Activated CD8-positive, alpha-beta memory T cell treated with anti-CD3 and anti-CD28 coated beads for 36 hours (primary cell): ENCODE measurements around the gene KCNJ6. TPM values are rescaled to one million over a fixed set of nuclear protein-coding genes. Genes with fewer than 3 reads are reported as not detected.
"Not testable (repeated sequence)": the region's sequence is repeated elsewhere in the genome, so short reads cannot be mapped to it uniquely, and the experiment has no call there.

Source experiments
- CTCF ChIA-PET: fragments of 350-600 bp; sonication (Branson Sonifier 250); formaldehyde crosslinking; loops from one replicate; lab custom pipeline; 2021; ENCODE audit warnings: antibody characterized with exemption; lab: Charles Lee
- POLR2A ChIA-PET: fragments of 350-600 bp; sonication (Branson Sonifier 250); formaldehyde crosslinking; loops from one replicate; lab custom pipeline; 2021; ENCODE audit warnings: antibody characterized with exemption; lab: Charles Lee
- total RNA-seq, 2 experiments: library from RNA; stranded (reverse); gene quantifications; one replicate each; pipeline ENCODE4 v1.2.3, GENCODE V29; 2021

KCNJ6 gene
- total RNA-seq, 2 experiments from 2014 or later, result not detected

DNA sequence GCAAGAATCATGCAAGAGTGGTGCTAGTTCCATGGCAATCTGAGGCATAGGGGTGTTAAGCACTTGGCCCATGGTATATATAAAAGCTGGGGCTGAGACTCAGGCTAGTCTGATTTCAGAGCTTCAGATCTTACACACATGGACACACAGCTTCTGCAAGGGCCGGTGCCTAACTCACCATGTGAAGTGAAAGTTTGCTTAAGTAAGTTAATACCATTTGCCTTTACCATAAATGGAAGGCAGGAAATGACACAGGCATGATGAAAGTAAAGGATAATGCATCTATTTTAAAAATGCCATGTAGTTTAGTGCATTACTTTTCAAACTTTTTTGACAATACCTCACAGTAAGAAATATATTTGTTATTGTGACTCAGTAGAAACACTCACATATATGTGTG lies 122.6 kb downstream of the KCNJ6 start:
- POLR2A ChIA-PET, result no interaction called here
- CTCF ChIA-PET, result no interaction called here

DNA sequence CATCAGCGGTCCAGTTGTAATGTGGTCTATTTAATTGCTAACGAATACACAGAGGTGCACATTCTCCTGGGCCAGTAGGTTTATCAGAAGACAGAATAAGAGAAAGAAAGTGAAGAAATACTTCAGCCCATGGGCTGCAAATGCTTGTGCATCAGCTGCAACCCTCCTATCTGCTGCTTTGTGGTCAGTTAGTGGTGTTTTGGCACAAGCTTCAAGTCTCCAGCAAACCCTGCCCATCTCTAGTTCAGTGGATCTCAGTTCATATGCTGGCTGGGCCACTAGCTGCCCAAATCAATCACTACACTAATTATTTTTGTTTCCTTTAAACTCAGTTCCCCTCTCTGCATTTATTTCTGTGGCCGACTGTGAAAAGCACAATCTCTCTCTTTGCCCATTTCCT lies 124.2 kb downstream of the KCNJ6 start:
- ChIA-PET CTCF (no interaction called here), POLR2A (no interaction called here)

DNA sequence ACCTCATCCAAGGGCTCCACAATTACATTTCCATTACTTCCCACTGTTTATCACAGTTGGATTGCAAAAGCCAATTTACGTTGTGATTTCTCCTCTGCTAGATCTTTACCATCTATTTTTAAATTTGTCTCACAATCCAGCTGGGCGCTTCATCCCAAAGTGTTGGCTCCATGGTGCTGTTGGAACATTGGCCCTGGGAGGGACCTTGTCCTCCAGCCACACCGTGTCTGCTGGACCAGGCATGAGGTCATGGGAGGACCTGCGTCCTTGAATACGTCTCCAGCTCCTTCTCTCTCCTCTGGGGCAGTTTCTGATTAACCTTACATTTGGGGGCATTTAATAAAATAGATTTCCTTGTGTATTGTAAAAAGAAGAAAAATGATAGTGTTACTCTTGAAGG lies 125.4 kb downstream of the KCNJ6 start:
- POLR2A ChIA-PET, result no interaction called here
- CTCF ChIA-PET, result no interaction called here

DNA sequence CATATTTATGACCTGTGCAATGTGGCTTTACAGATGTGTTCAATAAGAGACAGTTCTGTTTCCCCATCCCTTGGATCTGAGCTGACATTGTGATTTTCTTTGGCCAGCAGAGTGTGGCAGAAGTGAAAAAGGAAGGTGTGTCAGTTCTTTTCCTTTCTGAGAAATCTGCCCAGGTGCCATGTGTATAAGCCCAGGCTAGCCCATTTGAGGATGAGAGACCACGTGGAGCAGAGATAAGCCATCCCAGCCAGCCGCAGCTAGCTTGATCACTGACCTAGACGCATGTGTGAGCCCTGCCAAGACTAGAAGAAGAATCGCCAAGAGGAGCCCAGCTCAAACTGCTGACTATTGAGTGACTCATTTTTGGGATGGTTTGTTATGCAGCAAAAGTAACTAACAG lies 127.8 kb downstream of the KCNJ6 start:
- ChIA-PET CTCF (no interaction called here), POLR2A (no interaction called here)

DNA sequence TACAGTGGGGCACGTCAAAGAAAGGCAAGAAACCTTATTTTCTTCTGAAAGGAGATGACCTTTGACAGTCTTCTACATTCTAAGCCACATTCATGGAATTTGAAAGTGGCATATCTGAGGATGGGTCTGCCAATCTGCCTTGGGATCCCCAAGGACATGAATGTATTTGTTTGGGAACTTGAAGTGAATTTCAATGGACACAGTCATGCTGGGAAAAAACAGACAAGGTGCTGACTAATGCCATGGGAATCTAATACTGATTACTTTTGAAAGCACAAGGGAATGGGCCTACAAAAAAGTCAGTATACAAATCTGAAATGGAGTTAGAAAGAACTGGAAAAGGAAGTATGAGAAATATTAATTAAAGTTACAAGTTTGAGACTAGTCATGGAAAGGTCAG lies 128.8 kb downstream of the KCNJ6 start:
- CTCF ChIA-PET, result no interaction called here
- POLR2A ChIA-PET, result no interaction called here

DNA sequence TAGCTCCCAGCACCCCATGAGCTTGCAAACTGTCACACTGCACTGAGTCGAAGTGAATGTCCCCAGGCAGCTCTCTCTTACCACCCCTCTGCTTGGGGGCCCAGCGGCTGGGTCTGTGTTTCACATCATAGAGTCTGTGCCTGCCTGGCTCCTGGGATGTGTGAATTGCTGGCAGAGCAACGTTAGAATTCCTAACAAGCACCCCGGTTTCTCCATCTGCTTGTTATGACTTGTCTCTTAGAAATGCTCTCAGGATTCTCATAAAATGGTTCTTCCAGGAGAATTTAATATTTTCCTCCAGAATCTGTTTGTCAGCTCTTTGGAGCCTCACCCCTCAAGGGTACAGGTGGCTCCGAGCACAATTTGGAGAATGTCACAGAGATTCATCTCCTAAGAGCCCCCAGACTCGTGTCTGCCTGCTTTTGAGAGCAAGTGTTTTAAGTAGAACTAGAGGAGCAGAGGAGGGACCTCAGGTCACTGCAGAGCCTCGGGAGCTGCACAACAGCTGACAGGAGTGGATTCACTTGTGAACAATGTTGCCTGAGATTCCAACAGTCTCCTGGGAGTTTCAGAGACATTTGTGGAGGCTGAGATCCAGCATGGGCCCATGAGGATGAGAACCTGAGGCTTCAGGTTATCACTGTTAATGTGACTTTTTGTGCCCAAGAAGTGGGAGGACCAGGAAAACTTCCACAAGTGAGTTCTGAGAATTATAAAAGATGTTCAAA lies 131.5 kb downstream of the KCNJ6 start:
- CTCF ChIA-PET, result no interaction called here
- POLR2A ChIA-PET, result no interaction called here

DNA sequence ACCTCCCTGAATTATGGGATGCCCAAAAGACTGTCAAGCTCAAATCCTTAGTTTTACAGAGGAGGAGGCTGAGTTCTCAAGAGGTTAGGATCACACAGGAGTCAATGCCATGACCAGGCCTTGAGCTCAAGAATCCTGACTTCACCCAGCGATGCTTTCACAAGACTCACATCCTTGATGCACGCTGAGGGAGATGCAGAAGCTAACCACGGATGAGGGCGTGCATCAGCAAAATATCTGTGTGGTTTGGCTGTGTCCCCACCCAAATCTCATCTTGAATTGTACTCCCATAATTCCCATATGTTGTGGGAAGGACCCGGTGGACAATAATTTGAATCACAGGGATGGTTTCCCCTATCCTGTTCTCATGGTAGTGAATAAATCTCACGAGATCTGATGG lies 133.2 kb downstream of the KCNJ6 start:
- POLR2A ChIA-PET, result no interaction called here
- CTCF ChIA-PET, result no interaction called here

DNA sequence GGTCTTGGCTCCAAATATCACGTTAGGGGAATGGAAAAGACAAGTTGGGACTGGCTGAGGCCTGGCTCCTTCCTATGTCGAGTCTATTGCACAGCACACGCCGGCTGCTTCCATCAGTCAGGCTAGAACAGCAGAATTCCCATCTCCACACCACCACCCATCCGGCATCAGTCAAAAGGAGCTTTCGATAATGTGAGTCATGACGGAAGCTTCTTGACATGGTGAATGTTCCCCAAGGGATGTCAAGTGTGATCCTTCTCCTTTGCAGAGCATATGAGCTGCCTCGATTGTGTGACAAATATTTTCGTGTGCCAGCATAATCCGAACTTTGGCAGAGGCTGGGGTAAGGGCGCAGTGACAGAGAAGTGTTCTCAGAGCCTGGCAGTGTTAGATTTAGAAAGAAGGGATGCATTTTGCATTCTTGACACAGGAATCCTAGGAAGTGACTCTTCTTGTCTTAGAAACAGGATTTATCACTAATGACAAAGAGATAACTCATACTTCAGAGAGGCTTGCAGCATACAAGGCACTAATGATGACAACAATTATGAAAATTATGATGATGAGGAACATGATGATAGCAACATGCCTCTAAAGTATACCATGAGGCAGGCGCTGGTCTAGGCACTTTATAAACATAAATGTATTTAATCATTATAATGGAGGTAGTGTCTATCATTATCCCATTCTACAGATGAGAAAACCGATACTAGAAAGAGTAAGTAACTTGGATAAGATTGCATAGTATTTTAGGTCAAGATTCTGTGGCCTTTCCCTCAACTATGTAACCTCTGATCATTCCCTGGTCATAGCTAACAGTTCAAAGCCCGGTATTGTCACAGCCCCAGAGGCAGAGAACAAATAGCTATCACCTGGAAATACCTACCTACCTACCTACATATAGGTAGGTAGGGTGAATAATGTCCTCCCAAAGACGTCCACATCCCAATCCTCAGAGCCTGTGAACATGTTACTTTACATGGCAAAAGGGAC lies 135.0 kb downstream of the KCNJ6 start:
- CTCF ChIA-PET, result no interaction called here
- POLR2A ChIA-PET, result no interaction called here

DNA sequence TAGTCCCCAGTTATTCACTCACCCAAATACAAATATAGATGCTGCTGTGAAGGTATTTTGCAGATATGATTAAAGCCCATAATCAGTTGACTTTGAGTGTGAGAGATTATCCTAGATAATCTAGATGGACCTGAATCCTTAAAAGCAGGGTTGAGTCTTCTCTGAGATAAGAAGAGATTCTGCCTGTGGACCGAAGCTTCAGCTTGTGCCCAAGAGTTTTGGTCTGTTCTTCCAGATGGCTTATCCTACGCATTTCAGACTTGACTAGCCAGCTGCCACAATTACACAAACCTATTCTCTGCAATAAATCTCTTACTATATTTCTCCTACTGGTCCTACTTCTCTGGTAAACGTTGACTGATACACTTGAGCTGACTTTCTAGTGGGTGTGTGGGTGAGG lies 145.1 kb downstream of the KCNJ6 start:
- ChIA-PET POLR2A (no interaction called here), CTCF (no interaction called here)

DNA sequence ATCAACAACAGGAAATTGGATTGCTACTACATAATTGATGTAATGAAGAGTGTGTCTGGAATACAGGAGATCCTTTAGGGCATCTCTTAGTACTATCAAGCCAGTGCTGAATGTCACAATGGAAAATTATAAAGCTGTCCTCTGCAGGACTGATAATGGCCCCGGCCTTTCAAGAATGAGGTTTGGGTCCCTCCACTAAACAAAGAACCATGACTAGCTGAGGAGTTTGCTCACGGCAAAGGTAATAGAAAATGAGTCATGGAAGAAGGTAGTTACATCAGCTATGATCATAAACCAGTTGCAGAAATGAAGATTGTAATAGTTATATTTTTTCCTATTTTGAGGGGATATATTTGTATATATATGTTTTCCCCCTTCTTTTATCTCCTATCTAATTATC lies 145.8 kb downstream of the KCNJ6 start:
- ChIA-PET CTCF (no interaction called here), POLR2A (no interaction called here)

DNA sequence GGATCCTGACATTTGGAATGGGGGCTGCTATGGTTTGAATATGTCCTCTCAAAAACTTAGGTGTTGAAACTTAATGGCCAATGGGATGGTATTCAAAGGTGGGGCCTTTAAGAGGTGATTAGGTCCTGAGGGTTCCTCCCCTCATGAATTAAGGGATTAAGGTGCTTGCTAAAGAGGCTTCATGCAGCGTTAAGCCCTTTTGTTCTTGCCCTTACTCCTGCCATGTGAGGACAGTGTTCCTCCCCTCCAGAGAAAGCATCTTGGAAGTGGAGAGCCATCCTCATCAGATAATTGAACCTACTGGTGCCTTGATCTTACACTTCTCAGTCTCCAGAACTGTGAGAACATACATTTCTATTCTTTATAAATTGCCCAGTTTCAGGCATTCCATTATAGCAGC lies 146.6 kb downstream of the KCNJ6 start:
- CTCF ChIA-PET, result no interaction called here

DNA sequence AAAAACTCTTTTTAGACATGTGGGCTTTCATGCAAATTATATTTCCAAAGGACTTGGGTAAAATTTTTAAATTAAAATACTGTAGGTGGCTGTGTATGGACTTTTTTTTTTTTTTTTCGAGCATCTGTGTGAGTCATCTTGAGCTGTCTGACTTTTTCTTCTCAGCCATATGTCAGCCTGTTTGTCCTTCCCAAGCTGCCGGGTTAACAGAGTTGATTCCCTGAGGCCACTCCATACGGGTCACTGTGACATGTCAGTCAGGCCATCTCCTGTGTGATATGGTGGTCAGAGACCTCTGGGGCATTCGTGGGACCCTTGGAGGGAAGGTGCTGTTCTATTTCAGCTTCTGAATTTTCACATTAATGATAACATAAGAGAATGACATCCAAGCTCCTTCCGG lies 148.3 kb downstream of the KCNJ6 start:
- CTCF ChIA-PET, result interaction anchor here (0.5 kb wide), 1 partner anchor 1138 kb away, joined by 3 read pairs; no protein-coding TSS in a partner anchor

More for the DNA sequence above, 146.6 kb downstream of the KCNJ6 start:
- POLR2A ChIA-PET, result no interaction called here

DNA sequence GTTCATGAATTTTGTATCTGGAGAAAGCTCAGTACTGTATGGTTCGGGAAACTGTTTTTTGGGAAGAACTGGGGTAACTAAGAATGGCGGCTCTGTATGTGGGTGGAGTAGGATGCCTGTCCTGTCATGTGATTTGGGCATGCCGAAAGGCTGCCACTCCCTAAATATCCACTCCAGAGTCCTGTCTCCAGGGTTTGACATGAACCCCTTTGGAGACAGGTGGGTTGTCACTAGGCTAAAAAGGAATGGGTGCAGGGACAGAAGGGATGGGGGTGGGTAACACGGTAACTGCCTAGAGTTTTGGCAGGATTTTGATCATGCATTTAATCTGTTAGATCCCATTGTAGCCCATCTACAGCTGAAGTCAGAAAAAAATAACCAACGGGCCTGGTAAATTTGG lies 150.1 kb downstream of the KCNJ6 start:
- ChIA-PET POLR2A (no interaction called here), CTCF (no interaction called here)

More for the DNA sequence above, 148.3 kb downstream of the KCNJ6 start:
- POLR2A ChIA-PET, result no interaction called here

DNA sequence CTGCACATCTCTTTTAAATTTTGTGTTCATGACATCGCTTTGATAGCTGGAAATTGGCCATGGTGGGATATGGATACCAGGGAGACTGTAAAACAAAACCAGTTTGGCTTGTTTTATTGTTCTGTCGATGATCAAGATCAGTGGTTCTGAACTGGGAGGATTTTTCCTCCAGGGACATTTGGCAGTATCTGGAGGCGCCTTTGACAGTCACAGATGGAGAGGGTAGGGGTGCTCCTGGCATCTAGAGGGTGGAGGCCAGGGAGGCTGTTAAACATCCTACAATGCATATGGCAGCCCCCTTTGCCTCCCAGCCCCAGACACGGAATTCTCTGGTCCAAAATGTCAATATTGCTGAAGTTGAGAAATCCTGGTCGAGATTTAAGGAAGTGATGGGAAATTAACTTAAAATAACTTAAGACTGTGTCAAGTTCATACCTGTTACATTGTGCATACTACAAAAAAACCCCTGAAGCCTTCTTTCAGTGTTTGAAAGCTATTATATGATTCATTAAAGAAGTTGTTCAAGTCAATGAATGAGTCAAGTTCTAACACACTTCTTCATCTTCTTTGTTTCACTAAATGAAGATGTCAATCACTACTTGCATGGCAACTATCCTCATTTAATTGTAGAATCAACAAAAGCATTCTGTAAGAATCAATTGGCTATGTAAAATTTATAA lies 150.9 kb downstream of the KCNJ6 start:
- CTCF ChIA-PET, result no interaction called here

DNA sequence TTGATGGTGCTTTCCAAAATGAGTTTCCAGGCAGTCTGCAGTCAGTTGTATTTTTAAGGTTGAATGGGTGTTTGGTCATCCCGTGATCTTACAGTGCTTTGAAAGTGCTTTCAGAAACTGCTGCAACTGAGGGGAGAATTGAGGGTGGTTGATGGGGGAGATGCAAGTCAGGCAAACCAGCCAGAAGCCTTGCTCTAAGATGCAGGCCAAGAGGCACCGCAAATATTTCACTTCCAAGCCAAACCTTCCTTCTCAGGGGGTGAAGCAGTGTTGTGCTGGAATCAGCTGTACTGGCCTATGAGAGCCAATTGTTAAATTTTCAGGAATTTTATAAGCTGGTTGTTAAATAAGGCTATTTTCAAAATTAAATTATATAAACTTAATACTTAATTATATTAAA lies 151.6 kb downstream of the KCNJ6 start:
- ChIA-PET POLR2A (no interaction called here), CTCF (no interaction called here)

More for the DNA sequence above, 150.9 kb downstream of the KCNJ6 start:
- POLR2A ChIA-PET, result no interaction called here

DNA sequence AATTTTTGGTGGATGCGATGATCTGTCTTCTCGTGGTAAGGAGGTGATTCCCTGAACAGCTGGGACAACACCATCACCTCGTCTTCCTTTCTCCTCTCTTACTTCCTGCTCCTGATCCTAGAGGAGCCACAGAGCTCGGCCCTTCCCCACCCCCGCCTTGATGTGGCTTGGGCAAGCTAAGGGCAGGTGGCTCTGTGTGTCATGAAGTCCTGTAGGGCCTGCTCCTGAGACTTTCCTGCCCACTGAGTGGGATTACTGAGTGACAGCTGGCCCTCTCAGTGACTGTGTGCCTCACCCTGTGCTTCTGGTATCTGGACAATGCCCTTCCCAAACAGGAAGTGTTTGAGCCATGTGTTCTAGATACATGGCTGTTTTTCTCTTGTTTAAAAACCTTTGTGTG lies 153.0 kb downstream of the KCNJ6 start:
- CTCF ChIA-PET, result no interaction called here
- POLR2A ChIA-PET, result no interaction called here

DNA sequence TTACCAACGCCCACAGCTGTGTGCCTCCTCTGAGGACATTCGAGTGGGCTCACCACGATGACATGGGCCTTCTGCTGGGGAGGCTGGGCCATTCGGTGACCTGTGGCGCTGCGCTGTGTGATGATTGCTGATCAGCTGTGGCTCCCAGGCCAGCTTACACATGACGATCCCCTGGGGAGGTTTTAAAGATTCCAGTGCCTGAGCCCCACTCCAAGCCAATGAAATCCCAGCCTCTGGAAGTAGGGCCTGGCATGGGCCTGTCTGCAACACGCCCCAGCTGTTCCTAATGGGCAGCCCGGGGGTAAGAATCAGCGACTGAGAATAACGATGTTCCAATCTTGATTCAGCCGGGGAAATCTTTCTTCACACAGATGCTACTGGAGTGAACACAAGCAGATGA lies 153.7 kb downstream of the KCNJ6 start:
- ChIA-PET POLR2A (no interaction called here), CTCF (interaction anchor here (0.6 kb wide), 1 partner anchor 46 kb away, joined by 3 read pairs; no protein-coding TSS in a partner anchor)

DNA sequence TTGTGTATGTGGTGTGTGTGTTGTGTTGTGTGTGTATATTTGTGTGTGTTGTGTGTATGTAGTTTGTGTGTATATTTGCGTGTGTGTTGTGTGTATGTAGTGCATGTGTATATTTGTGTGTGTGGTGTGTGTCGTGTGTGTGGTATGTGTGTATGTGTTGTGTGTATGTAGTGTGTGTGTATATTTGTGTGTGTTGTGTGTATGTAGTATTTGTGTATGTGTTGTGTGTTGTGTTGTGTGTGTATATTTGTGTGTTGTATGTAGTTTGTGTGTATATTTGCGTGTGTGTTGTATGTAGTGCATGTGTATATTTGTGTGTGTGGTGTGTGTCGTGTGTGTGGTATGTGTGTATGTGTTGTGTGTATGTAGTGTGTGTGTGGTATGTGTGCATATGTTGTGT lies 154.9 kb downstream of the KCNJ6 start:
- CTCF ChIA-PET, POLR2A ChIA-PET: not testable (repeated sequence)

DNA sequence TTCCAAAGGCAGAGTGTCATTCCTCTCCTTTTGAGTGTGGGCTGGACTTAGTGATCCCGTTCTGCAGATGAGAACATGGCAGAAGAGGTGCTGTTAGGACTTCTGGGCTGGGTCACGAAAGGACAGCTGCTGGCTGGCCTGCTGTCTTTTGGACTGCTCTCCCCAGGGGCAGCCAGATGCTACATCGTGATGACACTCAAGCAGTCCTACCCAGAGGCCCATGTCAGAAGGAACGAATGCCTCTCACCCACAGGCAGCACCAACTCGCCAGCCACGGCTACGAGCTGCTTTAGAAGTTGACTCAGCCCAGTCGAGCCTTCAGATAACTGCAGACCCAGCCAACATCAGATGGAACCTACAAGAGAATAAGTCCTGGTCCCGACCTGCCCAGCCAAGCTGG lies 156.5 kb downstream of the KCNJ6 start:
- POLR2A ChIA-PET, result no interaction called here
- CTCF ChIA-PET, result no interaction called here

DNA sequence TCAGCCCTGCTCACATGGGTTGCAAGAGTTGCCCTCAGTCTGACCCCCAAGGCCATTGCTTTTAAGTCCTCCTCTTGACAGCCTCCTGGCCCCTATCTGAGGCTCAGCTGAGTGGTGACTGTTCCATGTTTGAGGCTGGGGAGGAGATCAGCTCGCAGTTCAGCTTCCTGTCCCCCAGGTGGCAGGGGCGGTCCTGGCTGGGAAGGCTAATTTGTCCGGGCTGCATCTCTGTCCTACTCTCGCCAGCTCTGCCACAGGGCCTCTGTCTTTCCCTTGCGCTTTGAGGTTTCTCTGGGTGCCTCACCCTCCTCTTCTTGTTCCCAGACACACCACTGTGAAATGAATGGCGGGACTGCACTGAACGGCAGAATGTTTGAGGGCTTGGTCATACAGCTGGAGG lies 157.3 kb downstream of the KCNJ6 start:
- ChIA-PET CTCF (no interaction called here), POLR2A (no interaction called here)
